SIG-M5 treated with dmso at 0.1 percent for 504 hours (cell line): Measurements from ENCODE around the gene CORIN.
"Not testable (repeated sequence)": the region's sequence is repeated elsewhere in the genome, so short reads cannot be mapped to it uniquely, and the experiment has no call there.

Experiments
- DNase-seq: peaks from one replicate; lab custom pipeline; 2025; ENCODE audit not compliant: unreplicated experiment; lab: John Stamatoyannopoulos, UW

CORIN gene

GRCh38 chr4:47771020-47771419, 66.8 kb downstream of the CORIN start:
- DNase-seq: no peak

DNA sequence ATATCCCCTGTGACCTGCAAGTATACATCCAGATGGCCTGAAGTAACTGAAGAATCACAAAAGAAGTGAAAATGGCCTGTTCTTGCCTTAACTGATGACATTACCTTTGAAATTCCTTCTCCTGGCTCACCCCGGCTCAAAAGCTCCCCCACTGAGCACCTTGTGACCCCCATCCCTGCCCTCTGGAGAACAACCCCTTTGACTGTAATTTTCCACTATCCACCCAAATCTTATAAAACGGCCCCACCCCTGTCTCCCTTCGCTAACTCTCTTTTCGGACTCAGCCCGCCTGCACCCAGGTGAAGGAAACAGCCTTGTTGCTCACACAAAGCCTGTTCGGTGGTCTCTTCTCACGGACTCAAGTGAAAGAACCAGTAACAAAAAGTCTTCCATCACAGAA, 69.9 kb downstream of the CORIN start:
- not testable (repeated sequence) for DNase-seq

DNA sequence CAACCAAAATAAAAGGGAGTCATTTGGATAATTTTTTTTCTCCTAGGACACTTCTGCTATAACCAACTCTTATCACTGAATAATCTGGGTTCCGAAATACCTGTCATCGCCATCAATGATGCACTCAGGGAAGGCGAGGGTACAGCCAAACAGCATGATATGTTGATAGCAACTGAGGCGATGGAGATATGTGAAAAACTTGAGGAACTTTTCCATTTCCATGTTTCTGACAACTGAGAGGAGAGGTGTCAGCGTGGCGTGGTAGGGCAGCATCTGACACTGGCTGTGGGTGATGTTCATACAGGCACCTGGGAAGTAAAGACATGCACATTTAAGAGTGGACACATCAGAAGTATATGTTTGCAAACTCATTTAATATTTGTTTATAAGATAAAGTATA, 74.6 kb downstream of the CORIN start:
- no peak for DNase-seq

GRCh38 chr4:47762376-47763266, 75.2 kb downstream of the CORIN start:
- DNase-seq: no peak

DNA sequence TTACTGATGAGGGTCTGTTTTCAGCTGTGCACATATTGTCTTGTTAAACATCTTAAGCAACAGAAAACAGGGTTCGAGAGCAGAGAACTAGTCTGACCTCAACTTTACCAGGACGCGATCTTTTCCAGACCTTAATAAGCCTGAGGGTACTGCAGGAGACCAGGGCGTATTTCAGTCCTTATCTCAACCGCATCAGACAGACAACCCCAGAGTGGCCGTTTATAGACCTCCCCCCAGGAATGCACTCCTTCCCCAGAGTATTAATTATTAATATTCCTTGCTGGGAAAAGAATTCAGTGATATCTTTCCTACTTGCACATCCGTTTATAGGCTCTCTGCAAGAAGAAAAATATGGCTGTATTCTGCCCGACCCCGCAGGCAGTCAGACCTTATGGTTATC, 84.6 kb downstream of the CORIN start:
- not testable (repeated sequence) for DNase-seq

DNA sequence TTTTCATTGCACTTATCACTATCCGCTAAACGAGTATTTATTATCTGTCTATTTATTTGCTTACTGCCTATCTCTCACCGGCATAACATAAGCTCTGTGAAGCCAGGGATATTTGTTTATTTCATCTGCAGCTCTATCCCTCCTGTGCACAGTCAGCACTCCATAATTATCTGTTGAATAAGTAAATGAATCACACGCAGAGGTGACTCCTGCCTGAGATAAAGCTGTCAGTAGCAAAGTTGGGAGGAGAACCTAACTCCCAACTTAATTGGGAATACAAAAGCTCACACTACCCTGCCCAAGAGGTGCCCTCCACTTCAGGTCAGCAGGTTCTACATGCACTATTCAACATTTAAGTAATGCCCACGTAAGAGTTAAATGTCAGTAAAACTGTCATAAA, 85.7 kb downstream of the CORIN start:
- no peak for DNase-seq

DNA sequence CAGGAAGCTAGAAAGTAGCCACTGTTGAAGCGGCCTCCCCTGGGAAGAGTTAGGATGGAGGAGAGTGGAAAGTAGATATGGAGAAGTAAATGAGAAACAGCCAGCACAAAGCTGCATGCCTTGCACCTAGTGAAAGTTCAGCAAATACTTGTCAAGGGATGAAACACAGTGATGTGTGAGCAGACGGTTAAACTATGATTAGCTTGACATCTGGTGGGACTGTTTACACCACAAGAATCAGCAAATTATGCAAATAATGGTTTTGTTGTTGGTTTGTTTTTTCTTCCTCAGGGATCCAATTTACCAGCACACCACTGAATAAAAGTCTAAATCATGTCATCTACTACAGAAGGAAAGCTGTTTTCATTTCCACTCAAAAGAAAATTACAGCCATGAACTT, 87.1 kb downstream of the CORIN start:
- DNase-seq: no peak

- DNase-seq: no peak
Measured at GRCh38 chr4:47749858-47750257, 88.0 kb downstream of the CORIN start.

DNA sequence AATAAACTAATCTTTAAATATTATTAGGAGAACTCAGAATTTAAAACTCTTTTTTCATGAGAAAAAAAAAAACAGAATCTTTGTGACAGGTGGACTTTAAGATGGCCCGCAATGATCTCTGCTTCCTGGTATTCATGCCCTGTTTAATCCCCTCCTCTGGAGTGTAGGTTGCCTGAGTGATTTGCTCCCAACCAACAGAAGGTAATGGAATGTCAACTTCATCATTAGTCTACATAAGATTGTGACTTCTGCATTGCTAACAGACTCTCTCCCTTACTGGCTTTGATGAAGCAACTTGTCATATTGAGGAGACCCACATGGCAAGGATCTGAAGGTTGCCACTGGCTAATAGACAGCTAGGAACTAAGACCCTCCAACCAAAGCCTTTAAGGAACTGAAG, 88.8 kb downstream of the CORIN start:
- DNase-seq: no peak

- no peak for DNase-seq
Measured at GRCh38 chr4:47747846-47748494, 89.9 kb downstream of the CORIN start.

DNA sequence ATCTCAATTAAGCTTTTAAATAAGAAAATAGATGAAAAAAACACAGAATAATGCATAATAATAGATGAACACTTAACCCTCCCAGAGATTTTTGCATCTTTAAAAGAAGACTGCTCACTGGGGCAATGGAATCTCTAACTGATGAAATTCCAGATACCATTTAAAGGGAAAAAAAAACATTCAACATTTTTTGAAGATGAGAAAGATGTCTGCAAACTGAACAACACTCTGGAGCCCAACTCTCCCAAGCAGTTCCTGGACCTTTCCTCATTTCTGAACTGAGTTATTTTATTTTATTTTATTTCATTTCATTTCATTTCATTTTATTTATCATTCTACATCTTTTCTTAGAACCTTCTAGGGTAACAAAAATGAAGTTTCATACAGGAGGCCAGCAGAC, 90.7 kb downstream of the CORIN start:
- DNase-seq: no peak

- no peak for DNase-seq
Measured at GRCh38 chr4:47746122-47746521, 91.7 kb downstream of the CORIN start.

GRCh38 chr4:47744843-47745382, 93.0 kb downstream of the CORIN start:
- no peak for DNase-seq

- no peak for DNase-seq
Measured at GRCh38 chr4:47744253-47744652, 93.6 kb downstream of the CORIN start.

- peak; percentile 78 for DNase-seq
Measured at GRCh38 chr4:47741200-47741599, 96.7 kb downstream of the CORIN start.

GRCh38 chr4:47737326-47737725, 100.5 kb downstream of the CORIN start:
- DNase-seq: no peak

DNA sequence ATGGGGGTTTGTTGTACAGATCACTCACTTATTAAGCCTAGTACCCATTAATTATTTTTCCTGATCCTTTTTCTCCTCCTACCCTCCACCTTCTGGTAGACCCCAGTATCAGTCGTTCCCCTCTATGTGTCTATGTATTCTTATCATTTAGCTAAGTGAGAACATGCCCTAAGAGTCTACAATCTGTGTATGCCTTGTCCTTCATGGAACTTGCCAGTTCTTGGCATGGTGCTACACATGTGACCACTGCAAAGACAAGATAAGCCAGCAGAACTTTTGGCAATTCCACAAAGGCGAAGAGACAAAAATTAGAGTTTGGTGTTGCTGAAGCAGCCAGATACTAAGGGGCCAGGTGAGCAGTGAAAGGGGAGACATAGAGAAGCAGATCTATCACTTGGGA, 101.3 kb downstream of the CORIN start:
- no peak for DNase-seq

GRCh38 chr4:47736146-47736545, 101.7 kb downstream of the CORIN start:
- no peak for DNase-seq

- DNase-seq: no peak
Measured at GRCh38 chr4:47733302-47734175, 104.3 kb downstream of the CORIN start.

GRCh38 chr4:47731182-47731581, 106.7 kb downstream of the CORIN start:
- no peak for DNase-seq

GRCh38 chr4:47729131-47729680, 108.7 kb downstream of the CORIN start:
- DNase-seq: no peak
